Stimulated activated CD8-positive, alpha-beta memory T cell treated with anti-CD3 and anti-CD28 coated beads, Interleukin-15, amount 100 ng/mL, for 48 hours (primary cell): ENCODE measurements around the gene EPS8.

Experiments used
- DNase-seq, 2 donors: peaks; one replicate each; pipeline ENCODE4 v3.0.0-alpha.2; 2020; ENCODE audit warnings: low read depth in 2 of 2

The EPS8 gene

DNA sequence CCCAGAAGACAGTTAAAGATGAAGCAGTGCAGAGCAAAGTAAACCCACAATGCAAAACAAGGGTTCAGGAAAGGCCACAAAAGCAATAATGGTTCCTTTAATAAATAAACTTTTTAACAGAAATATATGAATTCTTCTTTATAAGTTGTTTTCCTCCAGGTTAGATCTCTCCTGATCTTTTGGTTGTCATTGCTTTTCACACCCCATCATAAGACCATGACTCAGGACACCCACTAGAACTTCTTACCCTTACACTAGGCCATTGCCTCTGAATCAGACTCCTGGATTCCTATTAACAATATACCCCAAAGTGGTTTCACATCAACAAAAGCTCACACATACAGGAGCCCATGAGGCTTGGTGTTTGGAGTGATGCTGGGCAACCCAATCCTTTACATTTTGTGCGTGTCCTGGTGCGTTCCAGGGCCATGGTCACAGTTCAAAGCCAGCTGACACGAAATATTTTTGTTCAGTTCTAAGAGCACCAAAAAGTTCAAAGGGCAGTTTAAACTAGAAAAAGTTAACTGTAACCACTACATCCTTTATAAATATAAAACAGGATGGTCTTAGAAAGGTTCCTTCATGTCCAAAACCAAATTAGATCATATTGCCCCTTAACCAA lies 187.0 kb downstream of the EPS8 start:
- DNase-seq, result no peak

DNA sequence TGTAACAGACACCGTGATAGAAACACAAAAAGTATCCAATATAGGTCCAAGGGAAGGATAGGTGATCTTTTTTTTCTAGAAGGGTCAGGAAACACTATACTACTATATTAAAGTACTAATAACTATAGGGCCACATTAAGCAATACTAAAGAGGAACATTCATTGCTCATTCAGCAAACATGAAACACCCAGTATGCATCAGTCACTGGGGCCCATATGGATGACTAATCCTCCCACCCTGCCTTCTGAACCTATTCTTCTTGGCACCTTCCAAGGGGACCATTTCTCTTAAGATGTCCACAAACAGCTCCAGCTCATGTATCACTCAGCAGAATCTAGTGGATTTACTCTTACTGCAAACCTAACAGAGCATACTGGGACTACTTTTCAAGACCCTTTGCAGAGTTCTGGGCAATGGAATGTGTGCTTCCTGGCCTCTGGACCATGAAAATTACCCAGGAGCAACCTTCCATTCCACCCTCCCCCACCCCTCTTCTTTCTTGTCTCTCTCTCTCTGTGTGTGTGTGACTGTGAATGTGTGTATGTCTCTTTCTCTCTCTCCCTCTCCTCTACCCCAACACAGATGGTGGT lies 187.9 kb downstream of the EPS8 start:
- no peak for DNase-seq

DNA sequence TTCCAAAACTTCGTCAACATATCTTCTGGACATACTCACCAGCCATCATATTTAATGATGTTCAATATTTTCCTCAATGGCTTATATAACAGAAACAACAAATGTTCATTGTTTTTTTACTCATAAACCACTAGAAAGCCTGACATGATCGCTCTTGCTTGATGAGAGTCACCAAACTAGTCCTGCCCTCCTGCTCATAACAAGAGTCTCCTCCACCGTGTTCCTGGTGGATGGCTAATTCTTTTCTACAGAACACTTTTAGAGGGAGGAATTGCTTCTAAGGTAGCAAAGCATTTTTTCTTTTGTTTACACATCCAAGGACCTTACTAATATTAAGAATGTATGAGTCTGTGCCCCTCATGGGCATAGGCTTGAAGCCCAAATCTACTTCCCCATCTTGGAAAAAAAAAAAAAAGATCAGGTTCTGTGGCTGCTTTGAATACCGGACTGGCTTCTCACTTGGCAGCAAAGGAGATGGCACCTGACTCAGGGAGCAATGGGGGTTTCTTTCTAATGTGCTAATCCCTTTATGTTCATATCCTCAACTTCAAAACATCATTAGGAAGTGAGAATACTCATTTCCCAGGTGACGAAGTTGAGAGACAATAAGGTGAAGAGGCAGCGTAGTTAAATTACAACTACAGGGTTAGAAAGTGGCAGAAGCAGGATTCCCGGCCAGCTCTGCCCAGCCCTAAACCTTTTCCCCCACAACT lies 188.8 kb downstream of the EPS8 start:
- DNase-seq, result no peak

- no peak for DNase-seq
Observed at GRCh38 chr12:15599266-15600037, 189.7 kb downstream of the EPS8 start.

DNA sequence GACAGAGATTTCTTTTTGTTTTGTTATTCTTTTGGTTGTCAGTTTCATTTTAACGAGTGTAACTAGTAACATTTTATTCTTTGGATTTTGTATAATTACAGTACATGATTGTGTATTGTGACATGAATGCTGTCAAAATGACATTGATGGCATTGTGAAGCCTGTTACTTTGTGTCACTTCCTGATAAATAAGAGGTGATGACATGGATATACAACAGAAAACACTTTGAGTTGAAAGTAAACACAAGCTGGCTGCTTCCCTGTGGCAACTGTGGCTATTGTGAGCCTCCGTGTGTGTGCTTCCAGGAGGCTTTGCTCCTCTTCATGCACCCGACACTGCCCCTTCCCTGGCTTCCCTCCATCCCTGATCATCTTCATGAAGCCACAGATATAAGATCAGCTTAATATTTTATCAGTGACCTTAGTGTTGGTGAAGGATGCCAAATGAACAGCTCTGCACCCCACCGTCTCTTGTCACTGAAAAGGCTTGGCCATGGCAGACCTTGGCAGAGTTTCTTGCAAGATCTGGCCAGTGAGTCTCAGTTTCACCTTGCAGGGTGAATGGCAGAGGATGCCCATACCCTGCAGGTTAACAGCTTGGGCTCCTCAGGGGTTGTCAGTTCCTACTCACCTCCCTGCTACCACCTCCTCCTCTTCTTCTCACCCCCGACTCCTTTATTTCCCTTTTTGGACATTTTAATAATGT lies 191.9 kb downstream of the EPS8 start:
- no peak for DNase-seq

DNA sequence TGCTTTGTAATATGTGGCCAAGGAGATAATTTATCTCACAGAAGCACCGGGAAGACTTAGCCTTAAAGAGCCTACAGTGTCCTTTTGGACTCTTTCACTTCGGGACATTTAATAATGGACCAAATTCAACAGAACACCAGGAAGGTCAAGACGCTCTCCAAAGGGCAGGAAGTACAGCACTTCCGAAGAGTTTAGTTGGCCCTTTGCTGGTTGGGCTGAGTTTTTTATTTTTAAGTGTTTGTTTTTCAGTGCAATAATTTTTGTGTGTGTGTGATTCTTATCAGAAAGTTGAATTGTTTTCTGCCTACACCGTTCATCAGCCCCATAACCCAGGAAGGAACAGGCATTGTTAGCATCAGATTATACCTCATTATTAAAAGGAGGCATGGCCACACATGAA lies 193.0 kb downstream of the EPS8 start:
- no peak for DNase-seq

GRCh38 chr12:15592934-15593333 lies 196.3 kb downstream of the EPS8 start:
- DNase-seq, result no peak

- no peak for DNase-seq
Observed at GRCh38 chr12:15591811-15592210, 197.4 kb downstream of the EPS8 start.

DNA sequence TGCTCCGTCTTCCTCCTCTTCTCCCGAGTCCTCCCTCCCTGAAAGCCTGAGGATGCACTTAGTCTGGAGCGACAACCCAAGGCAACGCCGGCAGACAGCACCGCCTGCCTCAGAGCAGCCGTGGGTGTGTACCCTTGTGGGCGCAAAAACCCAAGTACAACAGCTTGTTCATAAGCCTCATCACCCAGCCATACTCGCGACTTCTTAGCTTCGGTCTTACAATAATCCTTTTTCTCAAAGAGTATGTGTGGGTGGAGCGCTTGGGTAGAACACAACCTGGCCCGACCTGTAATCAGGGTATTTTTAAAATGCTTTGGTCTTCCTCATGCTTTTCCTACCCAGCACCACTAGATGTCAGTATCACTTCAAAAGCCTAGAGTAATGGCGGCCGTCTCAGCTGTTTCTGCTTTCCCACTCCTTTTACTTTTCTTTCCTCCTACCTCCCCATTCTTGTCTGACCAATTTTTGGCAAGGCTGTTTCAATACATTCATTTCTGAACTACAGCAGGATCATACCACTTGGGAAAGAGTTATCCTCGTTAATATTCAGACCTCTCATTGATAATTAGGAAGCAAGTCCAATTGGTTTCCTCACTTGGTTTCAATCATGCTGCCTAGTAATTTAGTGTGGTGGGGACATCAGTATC lies 198.9 kb downstream of the EPS8 start:
- no peak for DNase-seq

GRCh38 chr12:15589328-15590032 lies 199.7 kb downstream of the EPS8 start:
- no peak for DNase-seq

GRCh38 chr12:15584366-15585041 lies 204.7 kb downstream of the EPS8 start:
- no peak for DNase-seq

DNA sequence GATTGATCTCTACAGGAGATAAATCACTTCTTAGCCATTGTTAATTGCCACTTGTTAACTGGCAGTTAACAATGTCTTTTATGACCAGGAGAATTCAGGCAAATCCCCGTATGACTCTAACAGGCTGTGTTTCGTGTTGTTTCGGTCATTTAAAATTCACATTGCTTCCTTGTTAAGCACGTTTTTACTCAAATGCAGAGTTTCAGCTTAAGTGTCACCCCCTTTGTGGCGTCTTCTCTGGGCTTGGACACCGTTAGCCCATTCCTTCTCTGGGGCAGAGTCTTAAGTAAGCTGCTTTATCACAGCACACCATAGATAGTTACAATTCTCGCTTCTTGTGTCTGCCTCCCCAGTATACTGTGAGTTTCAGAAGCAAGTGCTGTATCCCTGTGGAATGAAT lies 205.4 kb downstream of the EPS8 start:
- no peak for DNase-seq

- DNase-seq, result no peak
Observed at GRCh38 chr12:15581006-15581405, 208.2 kb downstream of the EPS8 start.

GRCh38 chr12:15580431-15580830 lies 208.8 kb downstream of the EPS8 start:
- DNase-seq, result no peak

- DNase-seq, result no peak
Observed at GRCh38 chr12:15575671-15576541, 213.3 kb downstream of the EPS8 start.

DNA sequence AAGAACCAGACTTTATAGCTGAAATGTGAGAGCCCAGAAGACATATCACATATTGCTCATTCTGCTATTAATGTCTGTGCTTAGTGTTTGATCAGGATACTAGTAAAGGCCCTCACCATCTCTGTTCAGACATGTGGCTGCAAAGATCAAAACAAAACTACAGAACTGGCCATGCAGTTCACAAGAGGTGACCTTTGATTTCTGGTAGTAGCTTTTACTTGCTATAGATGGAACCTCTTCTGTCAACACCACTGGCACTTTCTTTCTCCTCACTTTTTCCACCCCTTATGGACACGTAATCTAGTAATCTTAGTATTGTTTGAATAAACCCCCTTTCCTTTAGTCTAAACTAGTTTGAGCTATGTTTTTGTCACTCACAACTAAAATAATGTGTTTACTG lies 214.8 kb downstream of the EPS8 start:
- no peak for DNase-seq
